ENCODE measurements around the gene GNAQ.

GNAQ gene

GRCh38 chr9:77673941-77674791 is 357.4 kb downstream of the GNAQ start:
- no peak for DNase-seq

- no peak for DNase-seq
Measured at GRCh38 chr9:77672183-77672582, 359.4 kb downstream of the GNAQ start.

GRCh38 chr9:77667151-77667550 is 364.5 kb downstream of the GNAQ start:
- DNase-seq, result no peak

Measured in NCI-H1930 (cell line).